NCI-H2227 treated with DMSO at 0.1 percent for 48 hours (cell line): Measurements from ENCODE around the gene CAMK1D.

Source experiments
- DNase-seq: peaks from one replicate; lab custom pipeline; 2025; lab: John Stamatoyannopoulos, UW

CAMK1D gene

DNA sequence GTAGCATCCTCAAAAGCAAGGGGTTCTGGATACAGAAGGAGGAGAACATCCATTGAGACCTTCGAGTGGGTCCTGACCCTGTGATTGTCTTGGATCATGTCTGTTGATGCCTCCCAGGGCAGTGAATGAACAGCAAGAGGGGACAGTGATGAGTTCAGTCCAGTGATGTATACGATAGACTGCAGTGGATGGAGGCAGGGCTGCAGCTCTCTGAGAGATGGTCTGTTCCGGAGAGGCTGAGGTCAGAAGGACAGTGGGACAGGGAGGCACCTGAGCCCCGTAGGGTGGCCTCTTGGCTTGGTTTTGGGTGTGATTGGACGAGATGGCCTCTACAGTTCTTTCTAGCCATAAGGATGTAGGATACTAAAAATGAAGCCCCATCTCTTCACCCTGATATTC lies 280.4 kb downstream of the CAMK1D start:
- peak; percentile 6 for DNase-seq

DNA sequence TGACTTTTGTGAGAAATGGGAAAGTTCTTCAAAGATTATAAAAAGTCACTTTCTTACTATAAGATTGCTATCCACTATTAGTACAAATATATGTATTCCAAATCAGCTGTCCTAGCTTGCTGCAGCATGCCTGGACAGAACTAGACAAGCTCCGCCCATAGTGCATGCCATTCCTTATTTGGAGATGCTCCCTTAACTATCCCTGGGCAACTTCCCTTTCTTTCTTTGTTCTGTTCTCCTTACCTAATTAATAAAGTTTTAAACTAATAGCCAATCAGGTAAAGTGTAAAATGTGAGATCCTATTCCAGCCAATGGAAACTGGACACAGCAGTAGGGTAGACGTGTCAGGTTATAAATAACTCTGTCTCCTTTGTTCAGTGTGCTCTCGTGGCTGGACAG lies 281.9 kb downstream of the CAMK1D start:
- DNase-seq, result no peak

DNA sequence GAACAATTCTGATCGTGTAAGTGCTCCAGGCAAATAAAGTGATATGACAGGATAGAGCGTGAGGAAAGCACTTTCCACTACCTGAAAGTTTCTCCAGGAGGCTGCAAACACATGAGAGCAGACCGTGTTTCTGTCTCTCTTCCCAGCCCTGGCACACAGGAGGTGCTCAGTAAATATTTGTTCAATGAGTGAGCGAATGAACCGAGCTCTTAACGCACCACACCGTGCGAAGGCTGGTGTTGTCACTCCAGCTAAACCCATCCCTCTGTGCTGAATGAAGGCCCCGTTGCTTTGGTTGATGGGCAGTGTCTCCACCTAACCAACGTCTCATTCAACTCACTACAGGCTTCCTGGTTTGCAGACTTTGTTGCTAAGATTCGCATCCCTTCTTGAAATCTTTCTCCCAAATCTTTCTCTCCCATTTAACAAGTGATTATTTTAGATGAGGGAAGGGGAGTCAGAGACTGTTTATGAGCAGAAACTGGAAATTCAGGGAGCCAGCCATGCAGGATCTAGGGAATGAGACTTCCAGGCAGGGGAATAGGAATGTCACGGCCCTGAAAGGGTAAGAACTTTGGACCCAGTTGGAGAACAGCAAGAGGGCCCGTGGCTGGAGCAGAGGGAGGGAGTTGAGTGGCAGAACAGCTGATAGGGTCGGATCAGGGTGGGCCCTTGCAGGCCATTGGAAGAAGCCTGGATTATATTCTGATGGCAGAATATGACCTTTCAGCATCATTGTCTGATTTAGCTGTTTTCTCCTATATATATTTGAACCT lies 282.6 kb downstream of the CAMK1D start:
- DNase-seq, result no peak

DNA sequence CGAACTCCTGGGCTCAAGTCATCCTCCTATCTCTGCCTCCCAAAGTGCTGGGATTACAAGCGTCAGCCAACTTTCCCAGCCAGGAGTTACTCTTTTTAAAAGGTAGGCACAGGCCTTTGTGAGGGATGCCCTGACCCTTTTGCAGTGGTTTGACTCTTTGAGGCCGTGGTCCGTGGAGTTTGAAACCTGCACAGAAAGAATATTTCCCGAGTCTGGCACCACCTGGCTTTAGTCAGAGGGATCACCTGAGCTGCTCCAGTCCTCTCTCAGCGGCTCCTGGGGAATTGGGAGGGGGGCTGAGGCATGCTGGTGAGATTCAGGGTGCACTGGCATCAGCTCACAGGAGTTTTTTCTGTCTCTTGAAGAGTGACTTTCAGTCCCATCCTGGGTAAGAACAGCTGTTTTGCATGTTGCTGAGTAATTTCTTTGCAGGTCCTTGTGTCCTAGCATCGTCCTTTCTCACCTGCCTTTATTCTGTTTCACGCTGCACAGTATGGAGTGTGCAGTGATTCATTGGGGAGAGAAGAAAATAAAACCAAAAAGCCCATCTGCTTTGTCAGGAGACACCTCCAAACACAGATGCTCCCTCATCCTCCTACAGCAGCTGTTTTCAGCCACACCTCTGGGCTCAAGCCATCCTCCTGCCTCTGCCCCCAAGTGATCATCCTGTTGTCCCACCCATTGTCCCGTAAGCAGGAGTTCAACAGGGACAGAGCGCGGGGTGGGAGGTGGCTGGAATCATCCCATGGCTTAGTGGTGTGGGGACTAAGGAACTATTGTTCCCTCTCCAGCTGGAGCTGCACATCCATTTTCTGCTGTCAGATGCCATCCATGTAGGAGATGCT lies 284.7 kb downstream of the CAMK1D start:
- DNase-seq, result no peak

DNA sequence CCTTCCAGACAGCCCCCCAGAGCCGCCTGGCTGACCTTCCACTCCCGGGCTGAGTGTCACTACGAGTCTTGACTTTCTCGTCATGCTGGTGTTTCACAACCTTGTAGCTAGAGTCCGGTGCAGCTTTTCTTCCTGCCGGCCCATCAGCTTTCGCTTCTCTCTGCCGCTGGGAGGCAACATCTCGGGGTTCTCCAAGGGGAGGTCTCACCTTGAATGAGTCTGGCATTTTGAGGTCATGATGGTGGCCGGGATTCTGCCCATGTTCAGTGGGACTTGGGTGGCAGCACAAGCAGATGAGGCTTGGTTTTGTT lies 285.2 kb downstream of the CAMK1D start:
- no peak for DNase-seq

DNA sequence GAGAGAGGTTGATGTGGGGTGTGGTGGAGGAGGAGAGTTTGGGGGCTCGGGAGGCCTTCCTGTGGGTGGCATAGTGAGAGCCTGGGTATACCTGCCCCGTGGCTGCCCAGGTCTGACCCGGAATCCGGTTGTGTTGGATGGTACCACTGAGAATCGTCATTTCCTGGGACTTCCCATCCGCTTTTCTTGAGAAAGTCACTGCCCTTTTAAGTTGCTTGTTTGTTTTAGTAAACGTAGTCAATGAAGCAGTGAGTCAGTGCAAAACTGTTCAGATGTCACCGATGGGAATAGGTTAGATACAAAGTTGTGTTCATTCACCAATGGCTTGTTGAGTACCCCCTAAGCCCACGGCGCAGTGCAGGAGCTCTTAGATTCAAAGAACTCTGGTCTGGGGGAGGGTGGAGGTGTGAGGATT lies 285.8 kb downstream of the CAMK1D start:
- no peak for DNase-seq

DNA sequence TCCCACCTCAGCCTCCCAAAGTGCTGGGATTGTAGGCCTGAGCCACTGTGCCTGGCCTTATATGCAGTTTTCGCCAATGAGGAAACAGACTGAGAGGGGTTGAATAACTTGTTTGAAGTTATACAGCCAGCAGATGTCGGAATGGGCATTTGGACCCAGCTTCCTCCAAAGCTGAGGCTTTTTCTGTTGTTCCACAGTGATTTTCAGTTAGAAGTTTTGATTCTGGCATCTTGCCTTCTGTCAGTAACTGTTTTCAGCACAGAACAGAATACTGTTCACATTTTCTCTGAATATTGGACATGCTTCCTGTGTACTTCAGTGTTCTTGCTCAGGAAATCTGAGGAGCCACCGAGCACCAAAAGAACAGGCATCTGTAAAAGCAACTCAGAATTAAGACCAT lies 287.2 kb downstream of the CAMK1D start:
- DNase-seq, result no peak

DNA sequence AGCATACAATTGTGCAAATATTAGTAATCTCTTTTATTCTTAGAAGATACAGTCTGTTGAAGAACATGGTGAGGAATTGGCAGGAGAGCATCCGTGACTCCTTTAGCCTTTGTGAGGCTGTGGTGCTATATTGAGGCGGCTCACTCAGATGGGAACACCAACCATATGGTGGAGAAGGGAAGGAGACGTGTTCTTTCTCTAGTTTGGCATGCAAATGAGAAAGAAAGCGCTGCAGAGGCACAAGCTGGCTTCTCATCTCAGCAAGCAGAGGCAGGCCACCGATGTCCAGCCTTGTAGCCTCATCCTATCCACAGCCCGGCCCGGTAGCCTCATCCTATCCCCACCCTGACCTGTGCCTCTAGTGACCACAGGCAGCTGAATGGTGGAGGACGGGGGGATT lies 288.3 kb downstream of the CAMK1D start:
- no peak for DNase-seq

DNA sequence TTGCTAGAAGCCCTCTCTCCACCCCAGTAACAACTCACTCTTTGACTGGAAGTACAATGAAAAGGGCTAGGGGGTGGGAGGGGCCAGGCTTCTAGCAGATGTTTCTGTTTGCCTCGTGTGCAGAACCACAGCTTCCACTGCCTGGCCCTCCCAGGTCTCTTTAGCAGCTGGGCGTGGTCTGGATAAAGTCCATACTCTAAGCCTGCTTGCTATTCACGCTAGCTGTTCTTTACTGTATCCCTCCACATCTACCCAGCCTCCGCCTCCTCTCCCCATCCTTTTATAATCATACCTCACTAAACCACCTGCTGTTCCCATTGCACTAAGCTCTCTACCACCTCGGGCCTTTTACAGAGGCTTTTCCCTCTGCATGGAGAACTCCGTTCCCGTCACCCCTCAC lies 288.8 kb downstream of the CAMK1D start:
- DNase-seq, result no peak

DNA sequence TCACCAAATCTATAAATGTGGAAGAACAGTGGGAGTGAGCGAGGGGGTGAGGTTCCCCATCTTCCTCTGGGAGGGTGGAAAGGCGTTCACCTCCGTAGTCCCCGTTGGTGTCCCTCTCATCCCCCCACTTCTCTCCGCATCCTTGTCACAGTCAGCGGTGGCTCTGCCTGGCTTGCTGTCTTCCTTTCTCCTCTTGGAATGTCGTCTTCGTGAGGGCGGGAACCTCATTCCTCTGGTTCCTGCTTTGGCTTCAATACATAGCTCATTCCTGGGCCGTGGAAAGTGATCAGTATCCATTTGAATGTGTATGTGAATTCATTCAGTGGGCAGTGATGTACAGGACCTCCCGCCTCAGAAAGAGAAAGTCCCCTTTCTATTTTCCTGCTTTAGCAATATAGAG lies 289.4 kb downstream of the CAMK1D start:
- DNase-seq, result no peak

DNA sequence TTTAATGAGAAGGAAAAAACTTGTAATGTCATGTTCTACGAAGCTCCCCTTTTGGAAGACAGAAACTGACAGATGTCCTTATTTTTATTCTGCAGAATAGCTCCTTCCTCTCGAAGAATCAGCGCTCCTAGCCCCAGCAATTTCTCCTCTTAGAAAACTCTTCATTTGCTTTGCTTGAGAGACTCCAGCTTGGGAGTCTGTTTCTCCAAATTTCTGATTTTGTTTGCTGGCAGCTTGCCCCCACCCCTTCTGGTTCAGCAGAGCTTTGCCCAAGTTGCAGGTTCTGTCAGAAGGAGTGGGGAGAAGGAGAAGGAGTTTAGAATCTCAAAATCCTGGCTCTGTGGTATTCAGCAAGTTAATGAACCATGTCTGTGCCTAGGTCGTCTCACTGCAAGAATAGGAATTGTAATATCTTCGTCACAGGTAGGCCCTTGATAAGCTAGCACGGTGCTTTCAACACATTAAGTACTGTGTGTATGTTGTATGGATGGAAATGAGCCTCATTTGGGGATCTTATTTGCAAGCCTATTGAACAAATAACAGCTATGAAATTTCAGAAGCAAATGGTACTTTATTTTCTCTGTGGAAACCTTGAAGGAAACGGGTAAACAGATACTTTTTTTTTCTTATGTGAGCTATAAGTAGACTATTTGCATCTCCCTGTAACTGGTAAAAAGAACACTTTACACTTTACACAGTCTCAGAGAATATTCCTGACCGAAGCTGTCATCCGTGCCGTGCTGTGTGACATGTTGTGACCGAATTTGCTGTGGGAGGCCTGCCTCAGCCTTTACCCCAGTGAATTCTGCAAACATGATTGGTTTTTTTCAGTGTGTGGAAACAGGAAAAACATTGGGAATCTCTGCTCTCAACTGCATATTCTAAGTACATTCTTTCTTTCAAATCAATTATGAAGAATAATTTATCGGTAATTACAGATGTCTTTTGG lies 290.9 kb downstream of the CAMK1D start:
- no peak for DNase-seq

DNA sequence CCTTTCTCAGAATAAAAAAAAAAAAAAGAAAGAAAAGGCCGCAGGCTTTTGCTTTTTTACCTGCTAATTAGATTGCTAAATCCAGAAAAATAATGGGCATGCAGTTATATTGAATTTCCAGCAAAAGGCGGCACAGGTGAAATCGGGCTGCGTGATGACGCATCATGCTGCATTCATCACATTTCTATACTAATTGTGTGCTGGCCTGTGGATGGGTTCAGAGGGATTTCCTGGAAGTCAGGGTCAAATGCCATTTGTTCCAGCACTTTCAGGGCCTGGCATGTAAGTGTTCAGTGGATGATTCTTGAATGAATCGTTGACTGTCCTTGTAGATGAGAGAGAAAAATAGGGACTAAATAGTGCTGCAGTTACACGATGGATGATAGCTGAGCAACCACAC lies 292.7 kb downstream of the CAMK1D start:
- no peak for DNase-seq

DNA sequence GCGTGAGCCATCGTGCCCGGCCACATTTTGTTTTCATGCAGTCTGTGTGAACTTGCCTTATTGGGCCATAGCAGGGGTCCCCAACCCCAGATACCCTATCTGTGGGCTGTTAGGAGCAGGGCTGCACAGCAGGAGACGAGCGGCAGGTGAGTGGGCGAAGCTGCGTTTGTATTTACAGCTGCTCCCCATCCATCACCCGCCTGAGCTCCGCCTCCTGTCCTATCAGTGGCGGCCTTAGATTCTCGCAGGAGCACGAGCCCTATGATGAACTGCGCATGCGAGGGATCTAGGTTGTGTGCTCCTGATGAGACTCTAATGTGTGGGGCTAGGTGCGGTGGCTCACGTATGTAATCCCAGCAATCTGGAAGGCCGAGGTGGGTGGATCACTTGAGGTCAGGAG lies 293.9 kb downstream of the CAMK1D start:
- DNase-seq, result no peak

DNA sequence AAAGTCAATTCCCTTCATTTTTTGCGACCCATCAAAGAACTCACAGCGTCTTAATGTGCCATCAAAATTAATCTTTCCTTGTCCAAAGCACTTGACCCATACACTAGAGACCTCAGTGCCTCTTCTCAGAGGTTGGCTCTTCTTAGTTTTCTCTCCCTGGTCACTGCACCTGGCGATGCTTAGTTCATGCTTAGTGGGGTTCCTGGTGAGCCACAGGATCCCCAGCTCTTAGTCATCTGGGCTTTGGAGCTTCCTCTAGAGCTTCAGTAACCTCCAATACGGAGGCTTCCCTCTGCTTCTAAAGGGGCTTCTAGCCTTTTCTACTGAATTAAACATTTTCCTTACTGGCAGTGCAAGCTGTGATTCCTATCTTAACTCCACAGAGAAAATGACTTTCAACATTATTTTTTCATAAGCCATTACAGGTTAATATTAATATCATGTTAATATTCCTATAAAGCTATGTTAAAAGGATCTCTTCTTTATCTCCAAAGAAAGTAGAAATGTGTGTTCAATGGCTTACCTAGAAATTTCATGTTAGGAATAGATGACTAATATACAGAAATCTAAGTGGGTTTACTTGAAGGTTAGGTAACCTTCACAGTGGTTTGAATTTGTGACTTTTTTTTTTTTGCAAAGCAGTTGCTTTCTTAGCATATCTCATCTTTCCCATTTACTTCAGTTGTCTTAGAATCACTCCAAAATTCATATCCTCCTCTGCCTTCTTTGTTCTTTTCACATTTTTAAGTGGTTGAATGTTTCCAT lies 295.2 kb downstream of the CAMK1D start:
- no peak for DNase-seq

DNA sequence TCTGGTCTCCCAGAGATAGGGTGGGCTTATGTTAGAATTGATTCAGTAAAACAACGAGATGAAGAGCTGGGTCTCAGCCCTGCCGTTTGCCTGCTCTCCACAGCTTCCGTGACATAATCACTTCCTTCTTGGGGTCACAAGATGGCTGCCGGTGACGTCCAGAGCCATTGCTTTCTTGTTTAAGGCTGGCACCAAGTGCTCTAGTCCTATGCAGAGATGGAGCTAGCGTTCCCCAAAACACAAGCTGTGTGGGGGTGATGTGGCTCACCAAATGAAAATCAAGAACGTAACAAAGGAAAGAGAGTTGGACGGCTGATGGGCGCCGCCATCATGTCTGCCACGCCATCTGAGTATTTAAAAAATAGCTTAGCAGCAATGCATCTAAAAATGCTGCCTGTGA lies 296.1 kb downstream of the CAMK1D start:
- no peak for DNase-seq

DNA sequence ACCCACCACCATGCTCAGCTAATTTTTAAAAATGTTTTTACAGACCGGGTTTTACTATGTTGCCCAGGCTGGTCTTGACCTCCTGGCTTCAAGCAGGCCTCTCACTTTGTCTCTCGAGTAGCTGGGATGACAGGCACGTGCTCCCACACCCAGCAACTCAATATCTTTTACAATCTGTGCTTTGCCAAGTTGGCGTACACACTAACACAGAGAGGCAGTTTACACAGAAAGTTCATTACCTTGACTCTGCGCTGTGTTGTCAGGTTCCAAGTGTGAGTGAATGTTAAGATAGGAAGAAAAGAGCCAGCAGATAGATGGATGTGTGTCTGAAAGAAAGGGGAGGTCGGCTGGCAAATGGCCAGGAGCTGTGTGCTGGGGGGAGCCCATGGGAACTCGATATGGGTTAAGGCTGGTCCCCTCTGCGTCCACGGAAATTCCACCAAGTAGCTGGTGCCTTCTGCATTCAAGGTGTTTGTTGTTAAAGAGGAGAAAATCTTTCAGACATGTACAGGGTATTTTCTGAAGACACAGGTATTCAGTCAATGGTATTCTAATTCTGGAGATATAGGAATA lies 299.8 kb downstream of the CAMK1D start:
- DNase-seq, result no peak

DNA sequence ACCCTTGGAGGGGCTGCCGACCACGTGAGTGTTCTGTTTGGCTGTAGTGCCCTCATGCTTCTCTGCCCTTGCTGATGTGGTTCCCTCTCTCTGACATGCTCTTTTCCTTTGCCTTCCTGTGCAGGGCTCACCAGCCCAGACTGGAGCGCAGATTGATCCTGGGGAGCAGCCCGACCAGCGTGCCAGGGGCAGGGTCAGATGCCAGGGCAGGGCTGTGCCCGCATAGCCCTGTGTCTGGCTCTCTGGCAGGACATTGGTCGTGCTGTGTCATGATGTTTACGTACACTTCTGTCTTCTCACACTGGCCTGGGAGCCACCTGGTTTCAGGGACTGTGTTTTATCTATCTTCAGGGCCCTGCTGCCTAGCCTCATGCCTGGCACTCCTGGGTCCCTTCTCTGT lies 300.8 kb downstream of the CAMK1D start:
- DNase-seq, result no peak

DNA sequence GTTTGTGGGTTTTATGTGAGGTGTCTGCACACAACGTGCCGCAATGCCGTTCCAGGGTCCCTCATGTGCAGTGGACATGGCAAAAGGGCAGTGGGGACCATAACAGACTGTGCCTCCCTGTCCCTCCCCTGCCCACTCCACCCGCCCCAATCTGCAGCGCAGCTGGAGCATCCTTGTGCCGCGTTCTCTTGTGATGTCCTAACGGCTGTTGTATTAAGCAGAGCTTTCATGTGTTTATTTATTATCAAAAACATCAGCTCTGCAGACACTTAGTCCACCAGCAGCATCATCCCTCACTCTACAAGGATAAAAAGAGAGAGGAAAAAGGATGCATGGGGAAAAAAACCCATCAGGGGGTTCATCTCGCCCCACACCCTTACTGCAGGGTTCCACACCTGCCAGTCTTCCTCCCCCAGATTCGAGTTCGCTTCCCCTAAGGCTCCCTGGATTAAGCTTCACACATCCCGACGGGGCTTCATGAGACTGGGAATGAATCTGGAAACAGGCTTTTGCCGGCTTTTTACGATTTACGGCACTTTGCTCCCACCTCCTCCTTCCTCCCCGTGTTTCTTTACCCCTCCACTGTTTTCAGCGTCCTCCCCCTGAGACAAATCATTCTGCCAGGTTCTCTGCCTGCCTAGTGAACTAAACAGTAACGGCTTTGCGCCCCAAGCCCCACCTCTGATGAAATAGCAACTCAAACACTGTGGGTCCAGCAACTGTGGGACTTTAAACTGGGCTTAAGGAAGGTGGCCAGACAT lies 301.4 kb downstream of the CAMK1D start:
- no peak for DNase-seq

DNA sequence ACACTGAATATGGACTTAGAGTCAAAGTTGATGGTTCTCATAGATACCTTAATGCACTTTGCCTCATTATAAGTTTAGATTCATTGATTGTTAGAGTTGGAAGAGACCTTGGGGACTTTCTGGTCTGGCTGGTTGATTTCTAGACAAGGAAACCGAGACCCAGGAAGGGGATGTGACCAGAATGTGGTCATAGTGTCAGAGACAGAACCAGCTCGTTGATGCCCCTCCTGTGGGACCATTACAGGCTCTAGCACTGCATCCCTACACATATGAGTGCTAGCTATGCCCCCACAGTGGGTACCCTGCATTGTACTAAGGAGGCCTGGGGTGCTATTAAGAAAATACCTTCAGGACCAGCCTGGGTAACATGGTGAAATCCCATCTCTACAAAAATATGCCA lies 306.6 kb downstream of the CAMK1D start:
- DNase-seq, result no peak

DNA sequence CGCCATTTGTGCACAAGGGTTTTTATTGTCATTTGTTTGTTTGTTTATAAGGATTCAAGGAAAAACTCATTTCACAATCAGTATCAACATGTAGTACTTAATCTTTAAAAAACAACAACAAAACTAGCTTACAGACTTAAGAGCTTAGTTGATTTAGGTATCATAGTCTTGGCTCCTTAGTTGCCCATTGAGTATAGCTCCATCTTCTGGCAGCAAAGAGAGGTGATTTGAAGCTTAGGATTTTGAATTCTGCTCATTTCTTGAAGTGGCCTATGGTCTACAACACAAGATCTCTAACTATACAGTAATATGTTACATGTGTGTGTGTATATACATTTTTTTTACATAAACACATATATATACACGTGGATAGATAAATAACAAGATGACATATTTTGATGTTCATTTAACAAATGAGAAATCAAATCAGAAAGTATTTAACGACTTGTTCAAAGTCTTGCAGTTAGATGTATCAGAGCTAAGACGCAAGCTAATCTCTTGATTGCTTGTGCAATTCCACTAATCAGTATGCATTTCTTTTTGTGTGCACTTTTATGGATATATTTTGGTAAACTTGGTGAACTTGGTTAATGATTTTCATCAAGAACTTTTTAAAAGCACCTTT lies 307.3 kb downstream of the CAMK1D start:
- DNase-seq, result no peak
